IMR-90 (cell line): Measurements from ENCODE around the gene KRT3. TPM values are rescaled to one million over a fixed set of nuclear protein-coding genes. Genes with fewer than 3 reads are reported as not detected.

Experiments
- ATAC-seq: fragments of 200-7000 bp; cut with Tn5 transposase; 2 replicates; pipeline ENCODE4 v1.9.1; 2020; ENCODE audit warnings: low read depth, mild to moderate bottlenecking, moderate library complexity
- BruUV-seq: library from RNA; stranded (reverse); fragments of 400-500 nt; replicated peaks from 2 replicates; lab custom pipeline; 2021; lab: Mats Ljungman, UMichigan
- CTCF ChIA-PET: fragments of 300-600 bp; formaldehyde crosslinking; extraction: SDS; loops from one replicate; lab custom pipeline; 2021; ENCODE audit warnings: antibody characterized with exemption; lab: Yijun Ruan, JAX
- POLR2A ChIA-PET: fragments of 300-600 bp; sonication (Branson Sonifier 250); formaldehyde crosslinking; loops from one replicate; lab custom pipeline; 2022; ENCODE audit warnings: antibody characterized with exemption; ENCODE audit not compliant: unreplicated experiment; lab: Charles Lee
- DNase-seq: peaks from one replicate; pipeline ENCODE4 v3.0.0; 2013
- H2AFZ ChIP-seq: replicated peaks from 2 replicates; pipeline ENCODE3; 2013; ENCODE audit warnings: low read length, mild to moderate bottlenecking; ENCODE audit not compliant: poor library complexity
- H2AK5ac ChIP-seq: 2 replicates; pipeline ENCODE4 v1.6.1; 2013; ENCODE audit warnings: low read depth, low read length, inconsistent platforms
- H2AK9ac ChIP-seq: replicated peaks from 2 replicates; pipeline ENCODE3; 2013; ENCODE audit warnings: mild to moderate bottlenecking, low read depth, low read length, moderate library complexity; ENCODE audit not compliant: poor library complexity
- H2BK120ac ChIP-seq: 2 replicates; pipeline ENCODE4 v1.6.1; 2013; ENCODE audit warnings: low read depth, low read length, inconsistent platforms
- H2BK15ac ChIP-seq: 3 replicates; pipeline ENCODE4 v1.6.1; 2013; ENCODE audit warnings: low read depth, low read length, inconsistent platforms
- H2BK20ac ChIP-seq: 2 replicates; pipeline ENCODE4 v1.6.1; 2013; ENCODE audit warnings: low read depth, mild to moderate bottlenecking, inconsistent platforms, low read length, moderate library complexity
- H2BK5ac ChIP-seq: 2 replicates; pipeline ENCODE4 v1.6.1; 2013; ENCODE audit warnings: mild to moderate bottlenecking, low read depth, low read length, inconsistent platforms; ENCODE audit not compliant: poor library complexity, severe bottlenecking
- H3K14ac ChIP-seq: replicated peaks from 2 replicates; pipeline ENCODE4 v1.6.1; 2013; ENCODE audit warnings: low read depth, low read length, inconsistent platforms
- H3K18ac ChIP-seq: 2 replicates; pipeline ENCODE4 v1.6.1; 2013; ENCODE audit warnings: low read depth, low read length, control low read depth
- H3K23ac ChIP-seq: 2 replicates; pipeline ENCODE4 v1.6.1; 2013; ENCODE audit warnings: low read depth, low read length, inconsistent platforms
- H3K27ac ChIP-seq: 2 replicates; pipeline ENCODE4 v1.5.1; 2013; ENCODE audit warnings: mild to moderate bottlenecking, control low read depth, low read length; ENCODE audit not compliant: insufficient read depth
- H3K27me3 ChIP-seq: 2 replicates; pipeline ENCODE4 v1.6.1; 2013; ENCODE audit warnings: low read length; ENCODE audit not compliant: control insufficient read depth, insufficient read depth
- H3K36me3 ChIP-seq: 2 replicates; pipeline ENCODE4 v1.6.1; 2013; ENCODE audit warnings: low read length, mixed read lengths; ENCODE audit not compliant: control insufficient read depth, insufficient read depth
- H3K4ac ChIP-seq: 2 replicates; pipeline ENCODE4 v1.6.1; 2013; ENCODE audit warnings: low read depth, low read length, inconsistent platforms
- H3K4me1 ChIP-seq: 2 replicates; pipeline ENCODE4 v1.6.1; 2013; ENCODE audit warnings: low read length, mixed read lengths; ENCODE audit not compliant: control insufficient read depth, insufficient read depth
- H3K4me2 ChIP-seq: 2 replicates; pipeline ENCODE4 v1.6.1; 2013; ENCODE audit warnings: low read depth, mild to moderate bottlenecking, control low read depth, low read length, moderate library complexity
- H3K4me3 ChIP-seq: 2 replicates; pipeline ENCODE4 v1.5.1; 2013; ENCODE audit warnings: low read depth, mild to moderate bottlenecking, control low read depth, low read length, moderate library complexity; ENCODE audit not compliant: insufficient read depth
- H3K56ac ChIP-seq: 2 replicates; pipeline ENCODE4 v1.6.1; 2013; ENCODE audit warnings: low read length, inconsistent platforms; ENCODE audit not compliant: insufficient read depth; ENCODE audit errors: extremely low read depth
- H3K79me1 ChIP-seq, 2 experiments: 2 replicates each; pipeline ENCODE4 v1.6.1; 2013; ENCODE audit warnings: low read length in 2 of 2, inconsistent platforms in 1 of 2, low read depth in 1 of 2
- H3K9ac ChIP-seq: 2 replicates; pipeline ENCODE4 v1.6.1; 2013; ENCODE audit warnings: low read depth, low read length, control low read depth
- H3K9me1 ChIP-seq: 2 replicates; pipeline ENCODE4 v1.6.1; 2013; ENCODE audit warnings: low read length, inconsistent platforms; ENCODE audit not compliant: insufficient read depth
- H3K9me3 ChIP-seq: 2 replicates; pipeline ENCODE4 v1.6.1; 2013; ENCODE audit warnings: low read length; ENCODE audit not compliant: control insufficient read depth, insufficient read depth
- H4K20me1 ChIP-seq: 2 replicates; pipeline ENCODE4 v1.6.1; 2013; ENCODE audit warnings: low read length, inconsistent platforms; ENCODE audit not compliant: insufficient read depth
- H4K5ac ChIP-seq: 2 replicates; pipeline ENCODE4 v1.6.1; 2013; ENCODE audit warnings: mild to moderate bottlenecking, low read depth, low read length, control low read depth
- H4K8ac ChIP-seq, 2 experiments: 2 replicates each; pipeline ENCODE4 v1.6.1; 2013; ENCODE audit warnings: low read depth in 2 of 2, low read length in 2 of 2, control low read depth in 1 of 2, inconsistent platforms in 1 of 2
- H4K91ac ChIP-seq: 2 replicates; pipeline ENCODE4 v1.6.1; 2013; ENCODE audit warnings: low read depth, low read length, inconsistent platforms; ENCODE audit not compliant: insufficient read depth
- CEBPB ChIP-seq: IDR thresholded peaks from 2 replicates; pipeline ENCODE4 v1.6.1; 2012; ENCODE audit warnings: low read depth, low read length, improper control_type of control experiment
- CTCF ChIP-seq: conservative IDR thresholded peaks from 2 replicates; pipeline ENCODE4 v1.5.1; 2012; ENCODE audit warnings: mild to moderate bottlenecking, low read depth, low read length, improper control_type of control experiment
- ELK1 ChIP-seq: fragments of 150-350 bp; IDR thresholded peaks from 2 replicates; pipeline ENCODE4 v1.6.1; 2016; ENCODE audit warnings: low read depth, mild to moderate bottlenecking, low read length, moderate library complexity, borderline replicate concordance
- MAFK ChIP-seq: IDR thresholded peaks from 2 replicates; pipeline ENCODE4 v1.6.1; 2012; ENCODE audit warnings: low read depth, low read length, improper control_type of control experiment
- MAZ ChIP-seq: IDR thresholded peaks from 2 replicates; pipeline ENCODE4 v1.6.1; 2012; ENCODE audit warnings: low read depth, mild to moderate bottlenecking, low read length, improper control_type of control experiment, moderate library complexity, borderline replicate concordance
- MXI1 ChIP-seq: IDR thresholded peaks from 2 replicates; pipeline ENCODE4 v1.6.1; 2012; ENCODE audit warnings: low read depth, mild to moderate bottlenecking, low read length, moderate library complexity, borderline replicate concordance
- NFE2L2 ChIP-seq: fragments of 150-350 bp; IDR thresholded peaks from 2 replicates; pipeline ENCODE4 v1.6.1; 2016; ENCODE audit warnings: low read depth, mild to moderate bottlenecking, low read length
- POLR2A ChIP-seq: IDR thresholded peaks from 2 replicates; pipeline ENCODE4 v1.6.1; 2012; ENCODE audit warnings: mild to moderate bottlenecking, low read depth, low read length
- RAD21 ChIP-seq: IDR thresholded peaks from 2 replicates; pipeline ENCODE4 v1.6.1; 2012; ENCODE audit warnings: low read length, improper control_type of control experiment
- RFX5 ChIP-seq: IDR thresholded peaks from 2 replicates; pipeline ENCODE4 v1.8.0; 2012; ENCODE audit warnings: low read depth, mild to moderate bottlenecking, low read length, moderate library complexity
- SMC3 ChIP-seq: fragments of 150-350 bp; IDR thresholded peaks from 2 replicates; pipeline ENCODE4 v1.6.1; 2016; ENCODE audit warnings: low read depth, mild to moderate bottlenecking, antibody characterized with exemption, low read length, moderate library complexity
- USF2 ChIP-seq: fragments of 150-350 bp; IDR thresholded peaks from 2 replicates; pipeline ENCODE4 v1.6.1; 2017; ENCODE audit warnings: mild to moderate bottlenecking, antibody characterized with exemption, low read length, low read depth
- WGBS, 2 experiments: methylation state at CpG; one replicate each; pipeline versions ENCODE4 v1.1.5 to v1.1.7; 2013; ENCODE audit warnings: missing lambda C conversion rate in 2 of 2; ENCODE audit not compliant: insufficient read length in 1 of 2; ENCODE audit errors: extremely low coverage in 2 of 2; 5-methylcytosine and 5-hydroxymethylcytosine counted together
- dilution Hi-C: fragments of 300-500 bp; cut with HindIII; formaldehyde crosslinking; loops from one replicate; pipeline ENCODE4 v1.14.3; 2018; ENCODE audit warnings: low sequenced_read_pairs; ENCODE audit not compliant: unreplicated experiment
- in situ Hi-C: fragments of 300-500 bp; cut with MboI; formaldehyde crosslinking; loops from 3 replicates; pipeline ENCODE4 v1.14.3; 2019; ENCODE audit warnings: low sequenced_read_pairs, inconsistent platforms, mixed read lengths
- intact Hi-C: fragments of 100-400 bp; cut with micrococcal nuclease; formaldehyde crosslinking; loops from 2 replicates; pipeline ENCODE4 v1.10.0; 2022
- polyA plus RNA-seq, 3 experiments: library from polyadenylated mRNA; depleted of rRNA; stranded (reverse); fragments of >200 nt; gene quantifications; 2 replicates each; pipeline ENCODE4 v1.2.3, GENCODE V29; 2012; ENCODE audit warnings: low replicate concordance in 1 of 3
- total RNA-seq: library from RNA; depleted of rRNA; stranded (reverse); fragments of >200 nt; gene quantifications from 2 replicates; pipeline ENCODE4 v1.2.3, GENCODE V29; 2012

KRT3 gene
- total and polyA plus RNA-seq, 2 of the 4 experiments (the other 2 are of a cell fraction): not detected

GRCh38 chr12:52788192-52788875, 7.6 kb downstream of the KRT3 start:
- TF ChIP-seq RFX5 (no peak), POLR2A (no peak), MAFK (no peak), CTCF (no peak), ELK1 (no peak), NFE2L2 (no peak), CEBPB (no peak), MAZ (no peak), SMC3 (no peak), RAD21 (no peak), MXI1 (no peak), USF2 (no peak)
- Histone ChIP-seq H3K79me1 (no peaks in the 10 kb centered on the region), H3K4me3 (no peak overlapping the region), H3K9me3 (no peaks in the 10 kb centered on the region), H3K36me3 (no peaks in the 10 kb centered on the region), H3K27me3 (peaks cover 49% of the 10 kb centered on the region), H3K27ac (no peak overlapping the region), H3K56ac (no peak overlapping the region), H4K91ac (no peak overlapping the region), H3K14ac (no peak overlapping the region), H4K20me1 (no peaks in the 10 kb centered on the region), H3K4me2 (no peak overlapping the region), H3K9ac (no peak overlapping the region), H2BK120ac (no peak overlapping the region), H3K18ac (no peak overlapping the region), H3K4ac (no peak overlapping the region), H3K9me1 (no peaks in the 10 kb centered on the region), H4K8ac (no peak overlapping the region), H4K5ac (no peak overlapping the region), H2BK15ac (no peak overlapping the region), H2BK5ac (no peak overlapping the region), H2AK5ac (no peak overlapping the region), H3K23ac (no peak overlapping the region), H2BK20ac (no peak overlapping the region), H2AFZ (no peak overlapping the region), H3K4me1 (no peaks in the 10 kb centered on the region), H2AK9ac (no peak overlapping the region)
- BruUV-seq: no TSS peak
- no CpG with 5 or more reads among the region's 6 CpGs for WGBS, 2 experiments
- dilution Hi-C loops: no loop called here
- ATAC-seq (no peak), DNase-seq (no peak)
- intact Hi-C loops: no loop called here
- CTCF ChIA-PET: no interaction called here
- in situ Hi-C loops: no loop called here
- POLR2A ChIA-PET: no interaction called here
